SK-N-SH (cell line): ENCODE measurements around the gene RGS14.

Experiments
- FOXM1 ChIP-seq: IDR thresholded peaks from 2 replicates; pipeline ENCODE4 v1.4.0; 2012; ENCODE audit warnings: low read depth, mild to moderate bottlenecking
- GABPA ChIP-seq: IDR thresholded peaks from 2 replicates; pipeline ENCODE4 v1.4.0; 2012; ENCODE audit warnings: low read depth, mild to moderate bottlenecking
- NRF1 ChIP-seq: IDR thresholded peaks from 2 replicates; pipeline ENCODE4 v1.6.1; 2012; ENCODE audit warnings: low read depth, mild to moderate bottlenecking, low read length
- POLR2AphosphoS5 ChIP-seq: IDR thresholded peaks from 2 replicates; pipeline ENCODE4 v1.6.1; 2012; ENCODE audit warnings: low read depth, low read length
- REST ChIP-seq: IDR thresholded peaks from 2 replicates; pipeline ENCODE4 v1.6.1; 2012; ENCODE audit warnings: mild to moderate bottlenecking, low read depth, low read length, moderate library complexity
- SMC3 ChIP-seq: IDR thresholded peaks from 2 replicates; pipeline ENCODE4 v1.6.1; 2012; ENCODE audit warnings: low read depth, low read length, improper control_type of control experiment
- TF ChIP-seq, protein P1 (sequence below): fragments of 200-600 bp; sonication (generic); IDR thresholded peaks from 2 replicates; pipeline ENCODE4 v1.6.1; 2017; ENCODE audit warnings: antibody characterized with exemption, mild to moderate bottlenecking, moderate library complexity

GRCh38 chr5:177361418-177362291 lies 3.9 kb downstream of the RGS14 start:
- TF ChIP-seq REST (no peak), NRF1 (no peak), POLR2AphosphoS5 (no peak), SMC3 (no peak), GABPA (no peak), FOXM1 (no peak)
- TF ChIP-seq, protein P1, sequence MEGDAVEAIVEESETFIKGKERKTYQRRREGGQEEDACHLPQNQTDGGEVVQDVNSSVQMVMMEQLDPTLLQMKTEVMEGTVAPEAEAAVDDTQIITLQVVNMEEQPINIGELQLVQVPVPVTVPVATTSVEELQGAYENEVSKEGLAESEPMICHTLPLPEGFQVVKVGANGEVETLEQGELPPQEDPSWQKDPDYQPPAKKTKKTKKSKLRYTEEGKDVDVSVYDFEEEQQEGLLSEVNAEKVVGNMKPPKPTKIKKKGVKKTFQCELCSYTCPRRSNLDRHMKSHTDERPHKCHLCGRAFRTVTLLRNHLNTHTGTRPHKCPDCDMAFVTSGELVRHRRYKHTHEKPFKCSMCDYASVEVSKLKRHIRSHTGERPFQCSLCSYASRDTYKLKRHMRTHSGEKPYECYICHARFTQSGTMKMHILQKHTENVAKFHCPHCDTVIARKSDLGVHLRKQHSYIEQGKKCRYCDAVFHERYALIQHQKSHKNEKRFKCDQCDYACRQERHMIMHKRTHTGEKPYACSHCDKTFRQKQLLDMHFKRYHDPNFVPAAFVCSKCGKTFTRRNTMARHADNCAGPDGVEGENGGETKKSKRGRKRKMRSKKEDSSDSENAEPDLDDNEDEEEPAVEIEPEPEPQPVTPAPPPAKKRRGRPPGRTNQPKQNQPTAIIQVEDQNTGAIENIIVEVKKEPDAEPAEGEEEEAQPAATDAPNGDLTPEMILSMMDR, result no peak
